ENCODE data around the gene TSPYL4. TPM values are rescaled to one million over a fixed set of nuclear protein-coding genes. Genes with fewer than 3 reads are reported as not detected.

The TSPYL4 gene
- total RNA-seq, 2 experiments from 2014 or later = 7.8 to 8.0 TPM

DNA sequence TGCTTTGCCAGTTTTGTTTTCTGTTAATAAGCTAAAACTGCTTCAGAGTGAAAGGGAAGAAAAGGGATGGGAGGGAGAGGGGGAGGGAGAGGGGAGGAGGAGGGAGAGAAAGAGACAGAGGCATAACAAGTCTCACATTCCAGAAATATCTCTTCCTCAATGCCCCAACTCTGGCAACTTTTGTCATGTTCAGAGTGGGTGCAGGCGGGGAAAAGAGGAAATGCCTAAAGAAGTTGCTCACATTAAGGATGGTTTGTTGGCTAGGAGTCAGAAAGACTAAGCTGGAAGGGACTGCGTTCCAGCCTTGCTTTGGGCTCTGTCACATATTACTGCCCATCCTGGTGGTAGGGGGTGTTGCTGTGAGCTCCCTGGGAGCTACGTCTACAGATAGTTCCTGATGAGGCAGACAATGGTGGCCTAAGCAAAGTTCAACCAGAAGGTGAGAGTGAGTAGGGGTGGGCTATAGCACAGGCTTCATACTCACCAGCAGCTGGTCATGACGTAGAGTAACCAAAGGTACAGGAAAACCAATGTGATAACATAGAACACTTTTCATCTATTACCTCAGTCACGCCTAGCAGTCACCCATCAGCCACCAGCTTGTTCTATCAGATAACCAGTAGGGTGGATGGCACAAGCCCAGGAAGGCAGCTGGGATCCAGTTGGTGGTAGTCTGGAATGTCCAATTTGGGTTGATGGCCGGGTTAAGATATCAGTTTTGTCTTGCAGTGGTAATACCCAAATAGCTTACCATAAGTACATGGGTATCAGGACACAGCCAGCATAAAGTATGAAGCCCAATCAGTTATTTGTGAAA lies 2.1 kb downstream of the TSPYL4 start:
- Mint-ChIP-seq H3K36me3 (ENCODE audit: low read depth) (peaks cover 13% of the 10 kb centered on the region), H3K27me3 (ENCODE audit: low read depth) (no peaks in the 10 kb centered on the region), H3K4me3 (no peak overlapping the region), H3K27ac (no peak overlapping the region), H3K4me1 (ENCODE audit: low read depth) (peaks cover 37% of the 10 kb centered on the region), H3K9me3 (no peaks in the 10 kb centered on the region)
- DNase-seq = no peak
- intact Hi-C loops (cut with micrococcal nuclease) = loop anchor here (5.0 to 10.0 kb wide), 3 partner anchors 1293 to 1423 kb away; partner anchors contain the start of genes GOPC and NUS1
- CTCF ChIA-PET = interaction anchor here (1.1 to 1.7 kb wide), 3 partner anchors 9 to 27 kb away, joined by 3 to 5 read pairs (median 4); no protein-coding TSS in a partner anchor

DNA sequence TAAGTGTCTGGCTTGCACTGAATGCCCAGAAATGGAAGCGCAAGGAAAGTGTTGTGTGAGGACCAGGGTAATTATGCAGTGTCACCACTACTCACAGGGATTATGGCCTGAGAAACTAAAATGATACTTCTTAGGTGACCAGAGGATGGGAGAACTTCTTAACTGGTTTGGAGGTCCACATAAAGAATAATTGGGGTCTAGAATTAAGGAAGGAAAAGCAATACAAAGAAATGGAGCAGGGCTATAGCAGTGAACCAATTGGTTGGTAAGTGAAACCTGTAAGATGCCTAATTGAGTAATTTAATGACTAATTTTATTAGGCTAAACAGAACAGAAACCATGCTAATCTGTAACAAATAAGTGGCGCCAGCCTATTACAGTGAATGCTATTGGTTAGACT lies 5.3 kb downstream of the TSPYL4 start:
- intact Hi-C loops (cut with micrococcal nuclease) = no loop called here
- CTCF ChIA-PET = no interaction called here
- peaks cover 13% of the 10 kb centered on the region for H3K36me3 Mint-ChIP-seq (ENCODE audit: low read depth)
- no peak for DNase-seq
- H3K9me3 Mint-ChIP-seq = no peaks in the 10 kb centered on the region
- no peak overlapping the region for H3K27ac Mint-ChIP-seq
- H3K27me3 Mint-ChIP-seq (ENCODE audit: low read depth) = no peaks in the 10 kb centered on the region
- no peak overlapping the region for H3K4me3 Mint-ChIP-seq
- peaks cover 37% of the 10 kb centered on the region for H3K4me1 Mint-ChIP-seq (ENCODE audit: low read depth)

DNA sequence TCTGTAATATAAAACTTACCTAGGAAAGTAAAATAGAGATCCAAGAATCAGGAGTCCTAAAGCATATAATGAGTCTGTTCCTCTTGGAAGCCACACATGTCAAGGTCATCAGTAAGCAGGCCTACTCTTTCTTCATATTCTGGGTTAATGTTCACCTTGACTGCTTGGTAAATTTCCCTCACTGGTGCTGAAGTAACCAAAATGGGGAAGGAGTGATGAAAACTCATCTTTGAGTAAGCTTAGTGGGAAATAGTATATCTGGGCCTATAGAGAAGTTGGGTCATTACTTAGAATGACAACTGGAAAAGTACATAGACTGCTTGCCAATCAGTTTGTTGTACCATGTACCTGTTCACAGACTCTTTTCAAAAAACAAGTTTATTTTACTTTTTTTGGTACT lies 6.6 kb downstream of the TSPYL4 start:
- peaks cover 35% of the 10 kb centered on the region for H3K4me1 Mint-ChIP-seq (ENCODE audit: low read depth)
- H3K27me3 Mint-ChIP-seq (ENCODE audit: low read depth) = no peaks in the 10 kb centered on the region
- H3K4me3 Mint-ChIP-seq = no peak overlapping the region
- CTCF ChIA-PET = no interaction called here
- intact Hi-C loops (cut with micrococcal nuclease) = no loop called here
- no peaks in the 10 kb centered on the region for H3K9me3 Mint-ChIP-seq
- no peak overlapping the region for H3K27ac Mint-ChIP-seq
- H3K36me3 Mint-ChIP-seq (ENCODE audit: low read depth) = peaks cover 11% of the 10 kb centered on the region
- no peak for DNase-seq

DNA sequence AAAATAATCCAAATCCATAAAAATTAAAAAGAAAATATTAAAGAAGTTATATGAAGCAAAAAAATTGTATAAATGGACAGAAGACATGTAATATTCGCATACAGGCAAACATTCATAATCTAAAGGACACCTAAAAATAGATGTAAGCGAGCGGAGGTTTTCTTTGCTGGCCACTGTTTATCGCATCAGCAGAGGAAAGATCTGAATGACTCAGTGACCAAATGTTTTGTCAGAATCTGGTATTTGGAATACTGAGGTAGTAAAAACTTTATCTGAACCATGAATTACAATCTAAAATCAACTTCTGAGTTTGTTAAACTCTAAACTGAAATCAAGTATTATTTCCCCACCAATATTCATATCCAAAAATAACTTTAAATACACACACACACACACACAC lies 7.8 kb downstream of the TSPYL4 start:
- Mint-ChIP-seq H3K27me3 (ENCODE audit: low read depth) (no peaks in the 10 kb centered on the region), H3K4me3 (no peak overlapping the region), H3K27ac (no peak overlapping the region), H3K9me3 (no peaks in the 10 kb centered on the region), H3K4me1 (ENCODE audit: low read depth) (peaks cover 23% of the 10 kb centered on the region), H3K36me3 (ENCODE audit: low read depth) (peaks cover 6% of the 10 kb centered on the region)
- intact Hi-C loops (cut with micrococcal nuclease) = no loop called here
- CTCF ChIA-PET = interaction anchor here (1.8 kb wide), 1 partner anchor 42 kb away, joined by 7 read pairs; no protein-coding TSS in a partner anchor
- no peak for DNase-seq

DNA sequence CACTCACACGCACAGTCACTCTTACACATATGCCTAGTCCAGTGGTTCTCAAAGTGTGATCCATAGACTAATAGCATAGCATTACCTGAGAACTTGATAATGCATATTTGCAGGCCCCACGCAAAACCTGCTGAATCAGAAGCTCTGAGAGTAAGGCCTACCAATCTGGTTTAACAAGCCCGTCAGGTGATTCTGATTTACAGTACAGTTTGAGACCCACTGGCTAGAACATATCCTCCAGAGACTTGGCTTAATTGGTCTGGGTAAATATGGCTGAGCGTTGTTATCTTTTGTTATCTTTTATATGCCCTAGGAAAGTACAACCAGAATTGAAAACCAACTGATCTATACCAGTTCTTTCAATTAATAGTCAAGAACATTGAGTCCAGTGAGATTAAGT lies 9.6 kb downstream of the TSPYL4 start:
- peaks cover 10% of the 10 kb centered on the region for H3K4me1 Mint-ChIP-seq (ENCODE audit: low read depth)
- H3K36me3 Mint-ChIP-seq (ENCODE audit: low read depth) = peaks cover 3% of the 10 kb centered on the region
- intact Hi-C loops (cut with micrococcal nuclease) = no loop called here
- DNase-seq = no peak
- H3K27me3 Mint-ChIP-seq (ENCODE audit: low read depth) = no peaks in the 10 kb centered on the region
- H3K4me3 Mint-ChIP-seq = no peak overlapping the region
- no peak overlapping the region for H3K27ac Mint-ChIP-seq
- H3K9me3 Mint-ChIP-seq = no peaks in the 10 kb centered on the region
- CTCF ChIA-PET = interaction anchor here (1.8 kb wide), 1 partner anchor 44 kb away, joined by 7 read pairs; no protein-coding TSS in a partner anchor

DNA sequence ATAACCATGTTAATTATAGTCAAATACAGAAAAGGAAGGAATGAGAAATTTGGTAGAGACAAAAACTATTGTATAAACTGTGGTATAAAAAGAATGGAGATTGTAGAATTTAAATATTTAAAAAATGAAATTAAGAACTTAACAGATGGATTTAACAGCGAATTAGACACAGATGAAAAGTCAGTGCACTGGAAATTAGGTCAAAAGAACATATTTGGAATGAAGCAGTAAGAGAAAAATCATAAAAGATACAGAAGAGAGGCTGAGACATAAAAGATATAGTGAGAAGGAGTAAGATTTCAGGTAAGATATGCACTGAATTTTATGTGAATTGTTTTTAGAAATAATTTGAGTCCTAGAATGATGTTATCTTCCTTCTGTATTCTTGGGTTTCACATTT lies 14.0 kb downstream of the TSPYL4 start:
- Mint-ChIP-seq H3K9me3 (no peaks in the 10 kb centered on the region), H3K4me1 (ENCODE audit: low read depth) (no peaks in the 10 kb centered on the region), H3K4me3 (no peak overlapping the region), H3K36me3 (ENCODE audit: low read depth) (peaks cover 3% of the 10 kb centered on the region), H3K27ac (no peak overlapping the region), H3K27me3 (ENCODE audit: low read depth) (no peaks in the 10 kb centered on the region)
- intact Hi-C loops (cut with micrococcal nuclease) = no loop called here
- DNase-seq = no peak
- CTCF ChIA-PET = no interaction called here

DNA sequence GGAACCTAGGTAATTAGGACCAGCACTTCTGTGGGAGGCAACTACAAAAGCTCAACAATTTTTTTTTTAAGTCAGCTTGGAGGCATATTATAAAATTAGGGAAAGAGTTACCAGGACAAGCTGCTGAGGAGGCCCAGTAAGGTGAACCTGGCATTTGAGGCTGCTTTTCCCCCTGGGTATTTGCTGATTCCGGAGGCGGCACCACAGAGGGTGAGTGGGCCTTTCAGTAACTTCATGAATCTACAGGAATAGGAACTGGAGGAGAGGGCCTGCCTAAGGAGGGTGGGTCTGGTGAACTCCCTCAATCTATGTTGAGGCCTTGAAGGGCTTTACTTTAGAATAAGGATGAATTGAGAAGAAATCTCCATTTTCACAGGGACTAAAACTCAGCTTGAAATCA lies 14.6 kb downstream of the TSPYL4 start:
- intact Hi-C loops (cut with micrococcal nuclease) = no loop called here
- CTCF ChIA-PET = interaction anchor here (0.5 to 0.6 kb wide), 2 partner anchors 30 to 1574 kb away, joined by 3 to 6 read pairs; no protein-coding TSS in a partner anchor

DNA sequence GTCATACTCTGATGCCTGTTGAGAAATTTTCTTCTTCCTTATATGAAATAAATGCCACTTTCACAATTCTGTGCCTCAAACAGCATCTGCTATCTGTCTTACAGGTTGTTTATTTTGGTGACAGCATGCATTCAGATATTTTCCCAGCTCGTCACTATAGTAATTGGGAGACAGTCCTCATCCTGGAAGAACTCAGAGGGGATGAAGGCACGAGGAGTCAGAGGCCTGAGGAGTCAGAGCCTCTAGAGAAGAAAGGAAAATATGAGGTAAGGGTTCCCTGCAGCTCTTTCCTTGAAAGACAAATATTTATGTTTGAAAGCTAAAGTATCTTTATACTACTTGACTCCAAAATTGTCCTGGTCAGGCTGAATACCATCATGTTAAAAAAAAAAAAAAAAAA lies 15.8 kb downstream of the TSPYL4 start:
- peaks cover 3% of the 10 kb centered on the region for H3K36me3 Mint-ChIP-seq (ENCODE audit: low read depth)
- H3K4me1 Mint-ChIP-seq (ENCODE audit: low read depth) = no peaks in the 10 kb centered on the region
- no peak overlapping the region for H3K4me3 Mint-ChIP-seq
- no peak overlapping the region for H3K27ac Mint-ChIP-seq
- intact Hi-C loops (cut with micrococcal nuclease) = no loop called here
- CTCF ChIA-PET = no interaction called here
- no peaks in the 10 kb centered on the region for H3K27me3 Mint-ChIP-seq (ENCODE audit: low read depth)
- no peaks in the 10 kb centered on the region for H3K9me3 Mint-ChIP-seq
- no peak for DNase-seq

More for the DNA sequence above, 14.6 kb downstream of the TSPYL4 start:
- Mint-ChIP-seq H3K27me3 (ENCODE audit: low read depth) (no peaks in the 10 kb centered on the region), H3K4me1 (ENCODE audit: low read depth) (no peaks in the 10 kb centered on the region), H3K36me3 (ENCODE audit: low read depth) (peaks cover 3% of the 10 kb centered on the region), H3K4me3 (no peak overlapping the region), H3K27ac (no peak overlapping the region), H3K9me3 (no peaks in the 10 kb centered on the region)
- no peak for DNase-seq

DNA sequence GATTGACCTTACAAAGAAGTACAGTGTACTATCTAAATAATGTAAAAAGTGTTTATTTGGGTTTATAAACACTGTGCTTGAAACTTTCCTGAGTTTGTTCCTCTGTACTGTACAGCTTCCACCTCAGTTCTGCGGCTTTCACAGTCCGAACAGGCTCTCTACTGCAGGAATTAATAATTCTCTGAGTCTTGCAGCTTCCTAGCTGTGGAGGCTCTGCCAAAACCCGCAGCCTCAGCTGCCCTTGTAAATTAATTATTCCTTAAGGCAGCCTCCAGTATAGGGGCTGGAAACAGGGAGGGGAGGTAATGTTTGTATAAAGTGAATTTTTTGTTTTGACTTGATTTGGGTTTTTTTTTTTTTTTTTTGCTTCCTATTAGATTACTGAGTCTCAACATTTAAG lies 19.2 kb downstream of the TSPYL4 start:
- Mint-ChIP-seq H3K9me3 (no peaks in the 10 kb centered on the region), H3K4me1 (ENCODE audit: low read depth) (no peaks in the 10 kb centered on the region), H3K27me3 (ENCODE audit: low read depth) (no peaks in the 10 kb centered on the region), H3K4me3 (no peak overlapping the region), H3K27ac (no peak overlapping the region), H3K36me3 (ENCODE audit: low read depth) (peaks cover 5% of the 10 kb centered on the region)
- intact Hi-C loops (cut with micrococcal nuclease) = no loop called here
- no peak for DNase-seq
- CTCF ChIA-PET = no interaction called here

DNA sequence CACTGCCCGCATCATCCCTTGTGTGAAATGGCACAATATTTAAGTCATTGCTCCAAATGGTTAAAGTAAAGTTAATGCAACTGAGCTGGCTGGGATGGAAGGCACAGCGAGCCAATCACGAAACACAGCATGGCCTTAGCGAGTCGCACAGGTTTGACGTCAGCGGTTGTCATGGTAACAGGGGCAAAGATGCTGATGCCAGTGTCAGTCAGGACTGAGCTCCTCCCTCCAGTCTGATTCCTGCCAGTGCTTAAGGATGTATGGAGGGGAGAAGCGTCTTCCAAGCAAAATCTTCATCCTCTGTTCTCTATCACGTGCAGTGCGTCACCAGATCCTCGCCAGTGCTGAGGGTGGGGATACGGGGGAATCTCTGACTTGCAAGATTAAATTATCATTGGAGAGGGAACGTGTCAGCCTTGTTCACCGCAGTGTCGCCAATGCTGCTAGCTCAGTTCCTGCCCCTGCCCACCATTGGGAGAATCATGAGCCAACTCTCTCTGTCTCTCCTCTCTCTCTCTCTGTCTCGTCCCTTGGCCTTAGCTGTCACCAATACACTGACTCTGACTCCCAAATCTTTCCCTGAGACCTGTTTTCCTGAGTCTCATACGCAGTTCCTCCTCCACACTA lies 24.5 kb downstream of the TSPYL4 start:
- no peak overlapping the region for H3K27ac Mint-ChIP-seq
- CTCF ChIA-PET = interaction anchor here (0.7 to 2.8 kb wide), 3 partner anchors 13 to 40 kb away, joined by 4 to 11 read pairs (median 4); no protein-coding TSS in a partner anchor
- intact Hi-C loops (cut with micrococcal nuclease) = no loop called here
- peaks cover 12% of the 10 kb centered on the region for H3K36me3 Mint-ChIP-seq (ENCODE audit: low read depth)
- no peaks in the 10 kb centered on the region for H3K4me1 Mint-ChIP-seq (ENCODE audit: low read depth)
- DNase-seq = peak; percentile 14
- no peak overlapping the region for H3K4me3 Mint-ChIP-seq
- H3K9me3 Mint-ChIP-seq = no peaks in the 10 kb centered on the region
- H3K27me3 Mint-ChIP-seq (ENCODE audit: low read depth) = no peaks in the 10 kb centered on the region

DNA sequence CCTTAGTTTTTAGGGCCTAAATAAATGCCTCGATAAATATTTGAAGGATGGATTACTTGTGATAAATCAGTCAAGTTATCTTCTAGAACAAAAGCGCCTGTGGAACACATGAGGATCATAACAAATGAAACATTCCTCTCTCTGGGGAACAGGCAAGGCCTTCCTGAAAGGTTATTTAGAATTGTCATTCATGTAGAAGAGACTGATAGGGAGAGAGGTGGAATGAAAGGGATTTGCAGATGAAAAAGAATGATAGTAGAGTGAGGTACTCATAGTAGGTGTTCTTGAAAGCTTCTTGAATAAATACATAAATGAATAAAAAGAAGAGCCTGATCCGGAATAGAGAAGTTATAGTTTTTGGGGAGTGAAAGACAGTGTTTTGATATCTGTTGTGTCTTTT lies 30.5 kb downstream of the TSPYL4 start:
- Mint-ChIP-seq H3K4me3 (no peak overlapping the region), H3K27ac (no peak overlapping the region), H3K36me3 (ENCODE audit: low read depth) (peaks cover 3% of the 10 kb centered on the region), H3K27me3 (ENCODE audit: low read depth) (no peaks in the 10 kb centered on the region), H3K9me3 (no peaks in the 10 kb centered on the region), H3K4me1 (ENCODE audit: low read depth) (no peaks in the 10 kb centered on the region)
- CTCF ChIA-PET = no interaction called here
- intact Hi-C loops (cut with micrococcal nuclease) = no loop called here
- DNase-seq = no peak

DNA sequence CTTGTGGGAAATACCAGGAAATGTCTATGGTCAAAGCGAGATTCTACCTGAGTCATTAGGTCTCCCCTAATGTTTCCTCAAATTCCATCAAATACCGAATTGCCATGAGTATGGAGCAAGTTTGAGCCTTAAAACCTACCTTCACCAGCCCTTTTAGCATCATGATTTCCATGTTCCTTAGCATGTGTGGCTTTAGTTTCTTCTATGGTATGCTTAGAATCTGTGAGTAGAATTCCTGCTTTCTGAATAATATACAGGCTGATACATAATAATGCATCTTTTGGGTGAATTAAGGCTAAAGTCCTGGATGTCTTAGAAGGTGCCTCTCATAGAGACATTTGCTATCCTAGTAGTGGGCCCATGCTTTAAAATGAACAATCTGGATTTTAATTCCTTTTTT lies 32.0 kb downstream of the TSPYL4 start:
- intact Hi-C loops (cut with micrococcal nuclease) = no loop called here
- Mint-ChIP-seq H3K4me1 (ENCODE audit: low read depth) (peaks cover 3% of the 10 kb centered on the region), H3K36me3 (ENCODE audit: low read depth) (peaks cover 3% of the 10 kb centered on the region), H3K27ac (no peak overlapping the region), H3K9me3 (no peaks in the 10 kb centered on the region), H3K27me3 (ENCODE audit: low read depth) (no peaks in the 10 kb centered on the region), H3K4me3 (no peak overlapping the region)
- CTCF ChIA-PET = no interaction called here
- no peak for DNase-seq

DNA sequence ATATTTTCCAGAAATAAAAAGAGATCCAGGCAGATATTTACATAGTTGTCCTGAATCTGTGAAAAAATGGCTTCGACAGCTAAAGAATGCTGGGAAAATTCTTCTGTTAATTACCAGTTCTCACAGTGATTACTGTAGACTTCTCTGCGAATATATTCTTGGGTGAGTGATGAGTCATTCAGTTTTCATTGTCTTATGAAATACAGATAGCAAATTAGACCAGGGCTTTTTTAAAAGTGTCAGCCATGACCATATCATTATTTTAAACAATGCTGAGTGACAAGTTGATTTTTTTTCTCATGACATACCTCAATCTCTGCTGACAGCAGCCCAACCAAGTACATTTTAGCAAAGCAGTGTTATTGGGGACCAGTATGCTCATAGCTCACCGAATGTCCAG lies 32.8 kb downstream of the TSPYL4 start:
- no peak for DNase-seq
- Mint-ChIP-seq H3K4me3 (no peak overlapping the region), H3K27ac (no peak overlapping the region), H3K9me3 (no peaks in the 10 kb centered on the region), H3K4me1 (ENCODE audit: low read depth) (peaks cover 4% of the 10 kb centered on the region), H3K27me3 (ENCODE audit: low read depth) (no peaks in the 10 kb centered on the region), H3K36me3 (ENCODE audit: low read depth) (peaks cover 3% of the 10 kb centered on the region)
- intact Hi-C loops (cut with micrococcal nuclease) = no loop called here
- CTCF ChIA-PET = no interaction called here
